PFSK-1 (cell line): Measurements from ENCODE around the gene PPP1R14B.

Experiments
- FOXP2 ChIP-seq: optimal IDR thresholded peaks from 2 replicates; pipeline ENCODE3; 2011; ENCODE audit warnings: borderline replicate concordance, control low read depth, inconsistent platforms; ENCODE audit not compliant: insufficient read depth; ENCODE audit errors: extremely low read length, extremely low read depth
- POLR2AphosphoS5 ChIP-seq: IDR thresholded peaks from 2 replicates; pipeline ENCODE4 v1.6.1; 2012; ENCODE audit warnings: low read depth, mild to moderate bottlenecking, control low read depth, low read length, moderate library complexity
- SIN3A ChIP-seq: IDR thresholded peaks from 2 replicates; pipeline ENCODE4 v1.6.1; 2012; ENCODE audit warnings: mild to moderate bottlenecking, low read length, moderate library complexity, borderline replicate concordance; ENCODE audit not compliant: insufficient read depth
- TAF1 ChIP-seq: IDR thresholded peaks from 2 replicates; pipeline ENCODE4 v1.6.1; 2012; ENCODE audit warnings: low read length, control low read depth, borderline replicate concordance; ENCODE audit not compliant: insufficient read depth
- TF ChIP-seq, protein P1 (sequence below), 2 experiments: IDR thresholded peaks; 2 replicates each; pipeline versions ENCODE4 v1.6.1 to v1.8.0; 2011 to 2012; ENCODE audit warnings: low read depth in 2 of 2, low read length in 2 of 2, control low read depth in 1 of 2, inconsistent platforms in 1 of 2, mild to moderate bottlenecking in 1 of 2, moderate library complexity in 1 of 2; ENCODE audit not compliant: insufficient read depth in 1 of 2

The PPP1R14B gene

DNA sequence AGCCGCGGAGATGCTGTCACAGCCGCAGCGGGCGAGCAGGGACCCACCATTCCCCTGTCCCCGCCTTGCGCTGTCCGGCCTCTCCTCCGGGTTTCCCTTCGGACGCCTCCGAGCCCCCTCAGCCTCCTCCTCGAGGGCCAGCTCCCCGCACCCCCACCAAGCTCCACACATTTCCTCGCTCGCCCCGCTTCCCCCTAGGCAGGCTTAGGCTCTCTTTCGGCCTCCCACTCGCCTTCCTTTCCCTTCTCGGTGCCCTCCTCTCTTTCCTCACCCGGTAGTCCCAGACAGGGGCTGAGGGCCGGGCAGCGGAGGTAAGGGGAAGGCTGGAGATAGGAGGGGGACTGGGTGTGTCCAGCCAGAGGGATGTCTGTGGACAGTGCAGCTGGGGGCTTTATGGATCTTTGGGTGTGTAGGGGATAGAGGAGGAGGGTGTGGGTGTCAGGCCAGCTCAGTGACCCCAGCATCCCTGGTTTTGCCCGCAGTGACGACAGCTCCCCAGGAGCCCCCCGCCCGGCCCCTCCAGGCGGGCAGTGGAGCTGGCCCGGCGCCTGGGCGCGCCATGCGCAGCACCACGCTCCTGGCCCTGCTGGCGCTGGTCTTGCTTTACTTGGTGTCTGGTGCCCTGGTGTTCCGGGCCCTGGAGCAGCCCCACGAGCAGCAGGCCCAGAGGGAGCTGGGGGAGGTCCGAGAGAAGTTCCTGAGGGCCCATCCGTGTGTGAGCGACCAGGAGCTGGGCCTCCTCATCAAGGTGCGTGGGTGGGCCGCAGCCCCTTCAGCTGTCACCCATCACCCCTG lies 45.9 kb upstream of the PPP1R14B start:
- TF ChIP-seq TAF1 (no peak), POLR2AphosphoS5 (no peak), SIN3A (no peak), FOXP2 (no peak)
- TF ChIP-seq, protein P1, sequence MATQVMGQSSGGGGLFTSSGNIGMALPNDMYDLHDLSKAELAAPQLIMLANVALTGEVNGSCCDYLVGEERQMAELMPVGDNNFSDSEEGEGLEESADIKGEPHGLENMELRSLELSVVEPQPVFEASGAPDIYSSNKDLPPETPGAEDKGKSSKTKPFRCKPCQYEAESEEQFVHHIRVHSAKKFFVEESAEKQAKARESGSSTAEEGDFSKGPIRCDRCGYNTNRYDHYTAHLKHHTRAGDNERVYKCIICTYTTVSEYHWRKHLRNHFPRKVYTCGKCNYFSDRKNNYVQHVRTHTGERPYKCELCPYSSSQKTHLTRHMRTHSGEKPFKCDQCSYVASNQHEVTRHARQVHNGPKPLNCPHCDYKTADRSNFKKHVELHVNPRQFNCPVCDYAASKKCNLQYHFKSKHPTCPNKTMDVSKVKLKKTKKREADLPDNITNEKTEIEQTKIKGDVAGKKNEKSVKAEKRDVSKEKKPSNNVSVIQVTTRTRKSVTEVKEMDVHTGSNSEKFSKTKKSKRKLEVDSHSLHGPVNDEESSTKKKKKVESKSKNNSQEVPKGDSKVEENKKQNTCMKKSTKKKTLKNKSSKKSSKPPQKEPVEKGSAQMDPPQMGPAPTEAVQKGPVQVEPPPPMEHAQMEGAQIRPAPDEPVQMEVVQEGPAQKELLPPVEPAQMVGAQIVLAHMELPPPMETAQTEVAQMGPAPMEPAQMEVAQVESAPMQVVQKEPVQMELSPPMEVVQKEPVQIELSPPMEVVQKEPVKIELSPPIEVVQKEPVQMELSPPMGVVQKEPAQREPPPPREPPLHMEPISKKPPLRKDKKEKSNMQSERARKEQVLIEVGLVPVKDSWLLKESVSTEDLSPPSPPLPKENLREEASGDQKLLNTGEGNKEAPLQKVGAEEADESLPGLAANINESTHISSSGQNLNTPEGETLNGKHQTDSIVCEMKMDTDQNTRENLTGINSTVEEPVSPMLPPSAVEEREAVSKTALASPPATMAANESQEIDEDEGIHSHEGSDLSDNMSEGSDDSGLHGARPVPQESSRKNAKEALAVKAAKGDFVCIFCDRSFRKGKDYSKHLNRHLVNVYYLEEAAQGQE (IDR thresholded peaks at IDR 0.05; ENCODE audit: insufficient read depth in 1 of 2, low read depth in 2 of 2, low read length in 2 of 2) = no peak

GRCh38 chr11:64291752-64292459 lies 45.2 kb upstream of the PPP1R14B start:
- TF ChIP-seq FOXP2 (no peak), POLR2AphosphoS5 (no peak), SIN3A (no peak), TAF1 (no peak)
- TF ChIP-seq, protein P1 (IDR thresholded peaks at IDR 0.05; ENCODE audit: insufficient read depth in 1 of 2, low read depth in 2 of 2, low read length in 2 of 2) = no peak

DNA sequence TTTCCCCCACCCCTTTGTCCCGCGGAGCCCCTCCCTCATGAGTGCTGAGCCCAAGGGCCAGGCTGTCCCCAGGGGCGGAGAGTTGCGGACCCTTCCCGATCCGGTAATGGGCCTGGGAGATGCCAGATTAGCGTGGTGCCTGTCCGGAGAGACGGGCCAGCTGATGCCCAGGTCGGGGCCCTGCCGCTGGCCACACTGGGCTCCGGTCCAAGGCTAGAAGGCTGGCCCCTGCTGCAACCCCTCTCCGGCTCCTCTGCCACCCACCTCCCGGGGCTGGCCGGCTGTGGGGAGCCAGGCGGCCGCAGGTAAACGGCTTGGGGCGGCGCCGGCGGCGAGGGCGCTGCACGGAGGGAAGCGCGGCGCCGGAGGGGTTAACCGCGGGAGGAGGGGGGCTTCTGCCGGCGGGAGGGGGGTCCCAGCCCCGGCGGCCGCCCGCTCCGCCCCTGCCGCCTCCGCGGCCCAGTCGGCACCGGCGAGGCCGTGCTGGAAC lies 44.6 kb upstream of the PPP1R14B start, which contains the start of gene KCNK4:
KCNK4 (plus strand) TSS at position 41 of the 490 bp plus-strand sequence. CDS start 1,717 bp downstream, outside the sequence.
- no peak for TF ChIP-seq SIN3A
- no peak for TF ChIP-seq POLR2AphosphoS5
- TF ChIP-seq TAF1 = no peak

GRCh38 chr11:64290352-64291261 lies 43.9 kb upstream of the PPP1R14B start:
- TF ChIP-seq, protein P1 (IDR thresholded peaks at IDR 0.05; ENCODE audit: insufficient read depth in 1 of 2, low read depth in 2 of 2, low read length in 2 of 2) = no peak
- TF ChIP-seq TAF1 (no peak), POLR2AphosphoS5 (no peak), SIN3A (no peak), FOXP2 (no peak)

DNA sequence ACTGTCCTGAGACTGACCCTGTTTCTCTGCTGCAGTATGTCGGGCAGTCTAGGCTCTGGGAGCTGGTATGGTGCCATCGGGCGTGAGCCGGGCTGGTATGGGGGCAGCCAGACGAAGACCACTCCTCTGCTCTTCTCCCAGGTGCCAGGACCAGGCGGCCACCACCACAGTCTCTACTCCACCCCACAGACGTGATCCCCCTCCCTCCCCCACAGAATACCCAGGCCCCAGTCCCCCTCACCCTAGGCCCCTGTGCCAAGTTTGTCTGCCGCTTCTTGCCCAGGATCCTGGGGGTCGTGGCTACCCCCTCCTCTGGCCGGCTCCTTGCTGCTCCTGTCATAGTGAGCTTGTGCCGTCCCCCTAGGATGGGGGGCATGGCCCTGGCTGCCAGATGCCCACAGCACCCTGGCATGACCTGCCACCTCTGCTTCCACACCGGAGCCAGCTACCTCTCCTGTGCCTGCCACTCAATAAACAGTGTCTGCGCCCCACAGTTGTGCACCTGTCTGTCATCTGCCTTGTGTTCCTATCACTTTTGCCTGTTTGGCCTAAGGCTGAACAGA lies 42.3 kb upstream of the PPP1R14B start:
- TF ChIP-seq, protein P1 (IDR thresholded peaks at IDR 0.05; ENCODE audit: insufficient read depth in 1 of 2, low read depth in 2 of 2, low read length in 2 of 2) = no peak
- TF ChIP-seq POLR2AphosphoS5 (no peak), TAF1 (no peak), SIN3A (no peak), FOXP2 (no peak)
